Putamen (tissue), 1 donor: ENCODE measurements around the gene PCGF3.
"Not testable (repeated sequence)": the region's sequence is repeated elsewhere in the genome, so short reads cannot be mapped to it uniquely, and the experiment has no call there.

ENCODE experiments used
- DNase-seq: peaks from one replicate; pipeline ENCODE4 v3.0.0-alpha.2; 2016; ENCODE audit warnings: low spot score

Gene PCGF3

GRCh38 chr4:742742-743311 lies 37.2 kb downstream of the PCGF3 start:
- DNase-seq = no peak

GRCh38 chr4:743463-744211 lies 38.0 kb downstream of the PCGF3 start:
- no peak for DNase-seq

- no peak for DNase-seq
Measured at GRCh38 chr4:744212-744841, 38.7 kb downstream of the PCGF3 start.

- DNase-seq = no peak
Measured at GRCh38 chr4:747546-748170, 42.0 kb downstream of the PCGF3 start.

GRCh38 chr4:748461-748860 lies 42.8 kb downstream of the PCGF3 start:
- no peak for DNase-seq

- DNase-seq = no peak
Measured at GRCh38 chr4:749698-750666, 44.4 kb downstream of the PCGF3 start.

GRCh38 chr4:751676-752075 lies 46.0 kb downstream of the PCGF3 start:
- peak; percentile 48 for DNase-seq

- DNase-seq = no peak
Measured at GRCh38 chr4:752196-752861, 46.7 kb downstream of the PCGF3 start.

- not testable (repeated sequence) for DNase-seq
Measured at GRCh38 chr4:753186-753585, 47.6 kb downstream of the PCGF3 start.

- DNase-seq = no peak
Measured at GRCh38 chr4:754221-755120, 48.8 kb downstream of the PCGF3 start.

GRCh38 chr4:757111-757510 lies 51.5 kb downstream of the PCGF3 start:
- no peak for DNase-seq

- not testable (repeated sequence) for DNase-seq
Measured at GRCh38 chr4:759810-760209, 54.2 kb downstream of the PCGF3 start.

GRCh38 chr4:760616-761015 lies 55.0 kb downstream of the PCGF3 start:
- DNase-seq = no peak

GRCh38 chr4:761086-761485 lies 55.5 kb downstream of the PCGF3 start:
- DNase-seq = no peak

GRCh38 chr4:761739-762138 lies 56.1 kb downstream of the PCGF3 start:
- no peak for DNase-seq

- no peak for DNase-seq
Measured at GRCh38 chr4:762211-763190, 56.9 kb downstream of the PCGF3 start.

GRCh38 chr4:763191-763810 lies 57.7 kb downstream of the PCGF3 start:
- no peak for DNase-seq

- DNase-seq = no peak
Measured at GRCh38 chr4:763922-764321, 58.3 kb downstream of the PCGF3 start.
